Ishikawa (cell line): ENCODE results near the gene SCYL1.

ENCODE experiments used
- CEBPB ChIP-seq: IDR thresholded peaks from 2 replicates; pipeline ENCODE4 v1.6.1; 2012
- CREB1 ChIP-seq: IDR thresholded peaks from 2 replicates; pipeline ENCODE4 v1.6.1; 2012; ENCODE audit warnings: low read depth
- EGR1 ChIP-seq: IDR thresholded peaks from 2 replicates; pipeline ENCODE4 v1.6.1; 2012
- EP300 ChIP-seq: IDR thresholded peaks from 2 replicates; pipeline ENCODE4 v1.6.1; 2012; ENCODE audit warnings: borderline replicate concordance
- FOXM1 ChIP-seq: IDR thresholded peaks from 2 replicates; pipeline ENCODE4 v1.6.1; 2012; ENCODE audit warnings: low read depth, borderline replicate concordance
- NFIC ChIP-seq: IDR thresholded peaks from 2 replicates; pipeline ENCODE4 v1.6.1; 2012
- RAD21 ChIP-seq: IDR thresholded peaks from 2 replicates; pipeline ENCODE4 v1.6.1; 2012; ENCODE audit warnings: low read depth
- TAF1 ChIP-seq: IDR thresholded peaks from 2 replicates; pipeline ENCODE4 v1.6.1; 2012; ENCODE audit warnings: low read depth, mild to moderate bottlenecking
- TCF12 ChIP-seq: IDR thresholded peaks from 2 replicates; pipeline ENCODE4 v1.6.1; 2012; ENCODE audit warnings: low read depth
- TEAD4 ChIP-seq: IDR thresholded peaks from 2 replicates; pipeline ENCODE4 v1.6.1; 2012
- YY1 ChIP-seq: IDR thresholded peaks from 2 replicates; pipeline ENCODE4 v1.6.1; 2012; ENCODE audit warnings: low read depth
- ZBTB7A ChIP-seq: IDR thresholded peaks from 2 replicates; pipeline ENCODE4 v1.6.1; 2012; ENCODE audit warnings: low read depth
- TF ChIP-seq, protein P1 (sequence below): IDR thresholded peaks from 2 replicates; pipeline ENCODE4 v1.6.1; 2012
- TF ChIP-seq, protein P2 (sequence below): IDR thresholded peaks from 2 replicates; pipeline ENCODE4 v1.6.1; 2012
- TF ChIP-seq, protein P3 (sequence below): IDR thresholded peaks from 2 replicates; pipeline ENCODE4 v1.6.1; 2012; ENCODE audit warnings: low read depth, mild to moderate bottlenecking

SCYL1 gene

DNA sequence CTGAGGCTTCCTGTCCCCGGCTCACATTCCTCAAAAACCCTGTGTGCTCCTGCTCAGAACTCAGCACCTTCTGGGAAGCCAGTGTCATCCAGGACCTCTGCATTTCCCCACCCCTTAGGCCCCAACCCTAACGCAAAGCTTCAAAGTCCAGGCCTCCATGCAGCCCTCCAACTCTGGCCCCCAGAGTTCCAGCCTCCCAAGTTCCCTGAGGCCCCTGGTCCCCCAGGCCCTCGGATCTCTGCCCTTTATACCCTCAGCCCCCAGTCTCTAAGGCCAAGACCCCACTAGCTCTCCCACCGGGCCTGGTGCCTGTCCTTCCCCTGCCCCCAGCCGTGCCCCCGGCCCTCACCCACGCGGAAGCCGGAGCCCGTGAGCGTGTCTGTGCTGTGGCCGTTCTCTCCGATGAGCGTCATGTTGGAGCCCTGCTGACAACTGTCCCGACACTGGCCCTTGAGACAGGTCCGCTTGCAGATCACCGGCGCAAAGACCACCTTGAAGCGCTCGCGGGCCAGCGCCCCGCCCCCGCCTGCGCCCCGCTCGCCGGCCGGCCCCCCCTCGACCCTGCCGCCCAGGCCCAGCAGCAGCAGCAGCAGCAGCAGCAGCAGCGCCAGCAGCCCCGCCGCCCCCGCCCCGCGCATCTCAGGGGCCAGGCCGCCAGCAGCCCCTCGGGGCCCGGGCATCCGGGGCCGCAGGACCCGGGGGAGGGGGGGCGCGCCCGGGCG is 32.6 kb downstream of the SCYL1 start:
- TF ChIP-seq EGR1 (0 out of 2 replicates have a peak, but pooled peaks have one; percentile 10), YY1 (no peak), TAF1 (no peak)
- TF ChIP-seq, protein P1, sequence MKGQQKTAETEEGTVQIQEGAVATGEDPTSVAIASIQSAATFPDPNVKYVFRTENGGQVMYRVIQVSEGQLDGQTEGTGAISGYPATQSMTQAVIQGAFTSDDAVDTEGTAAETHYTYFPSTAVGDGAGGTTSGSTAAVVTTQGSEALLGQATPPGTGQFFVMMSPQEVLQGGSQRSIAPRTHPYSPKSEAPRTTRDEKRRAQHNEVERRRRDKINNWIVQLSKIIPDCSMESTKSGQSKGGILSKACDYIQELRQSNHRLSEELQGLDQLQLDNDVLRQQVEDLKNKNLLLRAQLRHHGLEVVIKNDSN, result no peak

DNA sequence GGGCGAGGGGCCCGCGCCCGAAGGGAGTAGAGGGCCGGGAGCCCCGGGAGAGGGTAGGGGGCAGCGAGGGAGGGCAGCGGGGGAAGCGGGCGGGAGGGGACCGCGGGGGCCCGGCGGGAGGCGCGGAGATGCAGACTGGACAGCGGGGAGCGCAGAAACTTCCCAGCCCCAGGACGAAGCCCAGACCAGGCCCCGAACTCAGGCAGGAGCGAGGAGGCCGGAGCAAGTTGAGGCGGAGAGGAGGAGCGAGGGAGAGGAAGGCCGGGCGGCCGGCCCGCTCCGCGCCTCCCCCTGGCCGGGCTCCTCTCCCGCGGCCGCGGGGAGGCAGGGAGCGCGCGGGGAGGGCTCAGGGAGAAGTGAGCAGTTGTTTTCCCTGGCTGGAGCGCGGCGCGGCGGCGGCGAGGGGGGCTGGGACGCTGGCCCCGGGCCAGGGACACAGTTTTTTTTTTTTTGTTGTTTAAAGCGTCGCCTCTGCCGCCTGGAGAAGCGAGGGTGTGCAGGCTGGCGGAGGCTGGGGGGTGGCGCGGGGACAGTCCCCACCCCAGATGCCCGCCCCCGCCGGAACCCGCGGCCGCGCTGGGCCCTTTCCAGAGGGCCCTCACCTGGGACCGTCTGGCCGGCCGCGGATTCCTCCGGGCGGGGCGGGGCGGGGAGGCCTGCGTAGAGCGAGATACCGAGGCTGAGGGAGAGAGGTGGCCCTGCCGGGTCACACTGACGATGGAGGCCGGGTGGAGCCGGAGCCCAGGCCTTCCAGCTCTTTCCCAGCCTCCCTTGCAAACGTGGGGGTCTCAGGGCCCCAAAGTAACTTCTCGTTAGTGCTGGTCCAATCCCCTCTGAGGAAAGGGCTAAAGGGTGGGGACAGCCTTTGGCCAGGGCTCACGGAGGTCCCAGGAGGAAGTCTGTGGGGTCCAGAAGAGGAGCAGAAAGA is 33.4 kb downstream of the SCYL1 start, which contains the start of gene LTBP3:
Gene LTBP3 (minus strand): TSS at position 358 of the 928 bp plus-strand sequence. CDS start 400 bp downstream, outside the sequence.
- TF ChIP-seq FOXM1, result no peak
- TF ChIP-seq CREB1, result no peak; the same call in 1 of the 2 replicates
- peak; percentile 72 for TF ChIP-seq EP300
- peak; percentile 79 for TF ChIP-seq TEAD4
- TF ChIP-seq EGR1, result no peak; the same call in none of the 2 replicates
- no peak for TF ChIP-seq RAD21
- TF ChIP-seq, protein P1, result no peak
- TF ChIP-seq TCF12, result peak; percentile 65
- TF ChIP-seq YY1, result no peak
- TF ChIP-seq NFIC, result peak; percentile 95
- TF ChIP-seq, protein P2, sequence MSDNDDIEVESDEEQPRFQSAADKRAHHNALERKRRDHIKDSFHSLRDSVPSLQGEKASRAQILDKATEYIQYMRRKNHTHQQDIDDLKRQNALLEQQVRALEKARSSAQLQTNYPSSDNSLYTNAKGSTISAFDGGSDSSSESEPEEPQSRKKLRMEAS, result peak; percentile 30
- TF ChIP-seq CEBPB, result 0 out of 2 replicates have a peak, but pooled peaks have one; percentile 14
- TF ChIP-seq, protein P3, sequence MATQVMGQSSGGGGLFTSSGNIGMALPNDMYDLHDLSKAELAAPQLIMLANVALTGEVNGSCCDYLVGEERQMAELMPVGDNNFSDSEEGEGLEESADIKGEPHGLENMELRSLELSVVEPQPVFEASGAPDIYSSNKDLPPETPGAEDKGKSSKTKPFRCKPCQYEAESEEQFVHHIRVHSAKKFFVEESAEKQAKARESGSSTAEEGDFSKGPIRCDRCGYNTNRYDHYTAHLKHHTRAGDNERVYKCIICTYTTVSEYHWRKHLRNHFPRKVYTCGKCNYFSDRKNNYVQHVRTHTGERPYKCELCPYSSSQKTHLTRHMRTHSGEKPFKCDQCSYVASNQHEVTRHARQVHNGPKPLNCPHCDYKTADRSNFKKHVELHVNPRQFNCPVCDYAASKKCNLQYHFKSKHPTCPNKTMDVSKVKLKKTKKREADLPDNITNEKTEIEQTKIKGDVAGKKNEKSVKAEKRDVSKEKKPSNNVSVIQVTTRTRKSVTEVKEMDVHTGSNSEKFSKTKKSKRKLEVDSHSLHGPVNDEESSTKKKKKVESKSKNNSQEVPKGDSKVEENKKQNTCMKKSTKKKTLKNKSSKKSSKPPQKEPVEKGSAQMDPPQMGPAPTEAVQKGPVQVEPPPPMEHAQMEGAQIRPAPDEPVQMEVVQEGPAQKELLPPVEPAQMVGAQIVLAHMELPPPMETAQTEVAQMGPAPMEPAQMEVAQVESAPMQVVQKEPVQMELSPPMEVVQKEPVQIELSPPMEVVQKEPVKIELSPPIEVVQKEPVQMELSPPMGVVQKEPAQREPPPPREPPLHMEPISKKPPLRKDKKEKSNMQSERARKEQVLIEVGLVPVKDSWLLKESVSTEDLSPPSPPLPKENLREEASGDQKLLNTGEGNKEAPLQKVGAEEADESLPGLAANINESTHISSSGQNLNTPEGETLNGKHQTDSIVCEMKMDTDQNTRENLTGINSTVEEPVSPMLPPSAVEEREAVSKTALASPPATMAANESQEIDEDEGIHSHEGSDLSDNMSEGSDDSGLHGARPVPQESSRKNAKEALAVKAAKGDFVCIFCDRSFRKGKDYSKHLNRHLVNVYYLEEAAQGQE, result no peak
- TF ChIP-seq ZBTB7A, result no peak
- TF ChIP-seq TAF1, result no peak

DNA sequence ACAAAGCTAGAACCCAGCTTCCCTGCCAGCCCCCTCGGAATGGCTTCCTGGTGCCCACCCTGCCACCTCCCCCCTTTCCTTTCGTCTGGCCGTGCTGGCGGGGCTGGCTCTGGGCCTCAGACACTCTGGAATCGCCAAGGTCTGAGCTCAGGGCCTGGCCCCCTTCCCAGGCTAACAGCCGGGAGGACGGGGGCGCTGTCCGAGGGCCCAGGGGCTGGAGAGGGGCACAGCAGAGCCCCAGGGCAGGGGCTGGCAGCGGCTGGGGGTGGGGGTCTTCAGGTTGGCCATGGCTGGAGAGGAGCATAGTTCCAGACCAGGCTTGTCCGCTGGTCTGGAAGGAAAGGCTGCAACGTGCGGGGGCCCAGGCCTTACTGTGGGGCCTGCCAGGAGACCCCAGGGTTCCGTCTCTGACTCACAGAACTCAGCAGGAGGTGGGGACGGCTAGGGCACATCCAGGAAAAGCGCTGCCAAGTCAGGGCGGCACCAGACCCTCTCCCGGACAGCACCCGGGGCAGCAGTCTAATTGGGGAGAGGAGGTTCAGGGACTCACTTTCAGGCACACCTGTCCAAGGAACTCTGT is 34.1 kb downstream of the SCYL1 start:
- peak; percentile 1; the same call in 1 of the 2 replicates for TF ChIP-seq RAD21
- TF ChIP-seq EGR1, result no peak; the same call in none of the 2 replicates
- peak; percentile 97 for TF ChIP-seq ZBTB7A
- TF ChIP-seq CEBPB, result peak; percentile 48; the same call in 1 of the 2 replicates
- TF ChIP-seq, protein P3, result peak; percentile 16; the same call in 1 of the 2 replicates
- no peak for TF ChIP-seq CREB1
- TF ChIP-seq, protein P1, result no peak; the same call in 1 of the 2 replicates
- TF ChIP-seq TCF12, result peak; percentile 96
- peak; percentile 93 for TF ChIP-seq EP300
- peak; percentile 99 for TF ChIP-seq NFIC
- TF ChIP-seq YY1, result 0 out of 2 replicates have a peak, but pooled peaks have one; percentile 42
- TF ChIP-seq, protein P2, result peak; percentile 64
- peak; percentile 64 for TF ChIP-seq TEAD4
- TF ChIP-seq FOXM1, result peak; percentile 86

DNA sequence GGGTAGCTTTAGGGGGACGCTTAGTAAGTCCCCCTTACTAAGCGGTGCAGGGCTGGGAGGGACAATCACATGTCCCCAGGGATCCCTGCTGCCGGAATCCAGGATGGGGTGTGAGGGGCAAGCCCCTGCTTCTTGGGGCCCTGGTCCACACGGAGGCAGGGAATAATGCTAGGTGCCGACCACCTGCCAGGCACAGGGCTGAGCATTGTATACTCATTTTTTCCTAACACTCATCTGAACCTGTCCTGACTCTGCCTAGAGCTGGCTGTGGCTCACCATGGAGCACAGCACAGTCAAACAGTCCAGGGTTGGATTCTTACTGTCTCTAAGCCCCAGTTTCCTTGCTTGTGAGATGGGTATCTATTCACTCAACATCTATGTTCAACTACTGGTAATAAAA is 34.7 kb downstream of the SCYL1 start:
- no peak; the same call in 1 of the 2 replicates for TF ChIP-seq RAD21
- TF ChIP-seq TCF12, result no peak
- TF ChIP-seq, protein P2, result no peak
- no peak for TF ChIP-seq YY1
- no peak for TF ChIP-seq EP300
- TF ChIP-seq, protein P3, result no peak
- no peak; the same call in 1 of the 2 replicates for TF ChIP-seq EGR1
- TF ChIP-seq, protein P1, result no peak; the same call in 1 of the 2 replicates
- no peak for TF ChIP-seq CEBPB
